HG03175 (cell line): ENCODE data around the gene NRP1.

Experiments used
- ATAC-seq: cut with Tn5 transposase; IDR thresholded peaks from one replicate; pipeline ENCODE4 v1.9.1; 2021; ENCODE audit warnings: mild to moderate bottlenecking, moderate library complexity; ENCODE audit not compliant: unreplicated experiment

NRP1 gene

GRCh38 chr10:33293531-33294170 lies 40.8 kb downstream of the NRP1 start:
- no peak for ATAC-seq

DNA sequence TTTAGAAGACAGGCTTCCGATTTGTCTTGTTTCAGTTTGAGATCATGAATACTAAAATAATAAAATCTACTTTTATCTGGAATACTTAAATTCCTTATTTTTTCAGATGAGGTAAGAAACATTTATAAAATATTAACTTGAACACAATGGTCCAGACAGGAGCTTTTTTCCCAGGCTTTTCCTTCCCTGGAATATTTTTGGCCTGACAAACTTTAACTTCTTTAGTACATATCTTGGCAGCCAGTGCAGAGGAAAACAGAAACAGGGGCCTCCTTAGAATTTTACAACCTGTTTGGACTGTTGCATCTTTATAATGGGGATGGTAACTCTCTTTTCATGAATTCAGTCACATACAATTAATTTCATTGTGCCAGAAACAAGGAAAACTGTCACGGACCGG lies 41.4 kb downstream of the NRP1 start:
- no peak for ATAC-seq

DNA sequence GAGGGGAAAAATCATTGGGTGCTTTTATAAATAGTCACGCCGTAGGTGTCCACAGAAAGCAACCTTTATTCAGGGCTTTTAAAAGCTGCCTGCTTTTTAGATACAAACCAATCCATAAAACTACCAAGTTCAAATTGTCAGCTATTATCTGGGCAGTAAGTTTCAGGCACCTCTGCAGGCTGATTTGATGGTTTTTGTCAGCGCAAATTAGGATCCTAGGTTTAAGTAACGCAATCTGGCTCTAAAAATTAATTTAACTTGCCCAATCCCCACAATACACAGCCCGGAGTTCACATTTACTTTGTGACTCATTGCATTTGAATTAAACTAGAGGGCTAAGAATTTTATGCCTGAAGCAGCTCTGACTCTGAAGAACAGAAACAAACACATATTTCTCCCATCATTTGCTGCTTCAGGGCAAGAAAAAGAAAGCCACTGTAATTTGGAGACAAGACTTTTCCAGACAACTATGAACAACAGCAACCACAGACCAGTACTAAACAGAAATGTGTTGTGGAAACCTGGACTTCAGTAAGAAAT lies 43.3 kb downstream of the NRP1 start:
- no peak for ATAC-seq

DNA sequence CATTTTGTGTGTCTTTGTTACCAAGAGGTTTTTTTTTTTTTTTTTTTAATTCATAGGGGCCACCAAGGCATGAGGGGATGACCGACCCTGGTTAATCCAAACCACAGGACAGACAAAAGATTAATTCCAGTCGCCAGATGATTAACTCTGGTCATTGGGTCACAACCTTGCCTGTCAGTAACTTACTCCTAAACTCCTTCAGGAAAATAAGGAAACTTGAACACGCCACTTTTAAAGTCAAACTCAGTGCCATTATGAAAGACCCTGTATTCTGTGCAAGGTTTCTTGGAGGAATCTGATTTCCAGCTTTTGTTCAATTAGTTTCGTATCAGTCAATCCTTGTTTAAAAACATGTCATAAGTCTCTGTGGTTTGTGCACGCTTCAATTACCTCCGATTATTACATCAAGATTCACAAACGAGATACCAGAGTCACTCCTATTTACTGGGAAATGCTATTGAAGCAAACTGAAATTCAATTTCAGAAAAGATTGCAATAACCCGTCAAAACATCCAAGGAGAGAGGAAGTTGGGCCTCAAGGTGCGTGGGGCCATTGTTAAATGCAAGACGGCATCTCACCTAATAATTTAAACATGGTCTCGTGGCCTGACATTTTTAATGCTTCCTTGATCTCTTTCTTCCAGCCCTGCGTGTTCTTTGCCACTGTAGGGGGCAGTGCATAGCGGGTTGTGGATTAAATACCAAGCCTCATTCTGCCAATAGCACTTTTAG lies 44.0 kb downstream of the NRP1 start:
- ATAC-seq = no peak

- no peak for ATAC-seq
Measured at GRCh38 chr10:33289776-33290175, 44.7 kb downstream of the NRP1 start.

- ATAC-seq = no peak
Measured at GRCh38 chr10:33288127-33288526, 46.3 kb downstream of the NRP1 start.

GRCh38 chr10:33287112-33287511 lies 47.4 kb downstream of the NRP1 start:
- no peak for ATAC-seq

DNA sequence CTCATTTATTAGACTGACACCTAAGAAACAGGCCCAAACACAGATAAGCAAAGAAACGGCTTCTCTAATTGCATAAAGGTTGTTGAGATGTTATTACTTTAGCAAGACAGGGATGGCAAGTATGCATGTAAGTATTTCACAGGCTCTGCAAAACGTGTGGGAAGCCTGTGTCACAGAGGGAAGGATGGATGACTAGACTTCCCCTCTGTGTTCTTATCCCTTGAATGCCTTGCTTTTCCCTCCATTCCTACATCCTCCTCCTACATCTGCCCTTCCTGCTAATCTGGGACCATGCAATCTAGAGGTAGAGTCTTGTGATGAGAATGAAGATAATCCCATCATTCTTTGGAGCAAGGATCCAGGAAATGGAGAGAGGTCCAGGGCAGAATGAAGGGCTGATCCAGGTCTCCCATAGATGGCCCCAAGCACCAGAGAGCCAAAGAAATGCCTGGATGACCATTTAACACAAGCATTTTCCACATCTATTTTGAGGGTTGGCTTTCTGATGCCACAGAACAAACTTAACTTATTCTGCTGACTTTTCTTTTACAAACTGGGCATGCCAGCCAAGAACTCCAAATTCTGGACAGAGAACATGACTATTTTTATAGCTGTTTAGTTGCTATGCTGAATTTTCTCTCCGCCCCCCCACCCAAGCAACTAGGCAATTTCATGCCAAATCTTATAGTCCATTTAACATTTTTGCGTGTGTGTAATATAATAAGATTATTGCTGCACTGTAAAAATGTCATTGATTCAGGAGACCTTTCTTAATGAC lies 48.1 kb downstream of the NRP1 start:
- ATAC-seq = no peak

GRCh38 chr10:33284945-33285344 lies 49.5 kb downstream of the NRP1 start:
- no peak for ATAC-seq

- no peak for ATAC-seq
Measured at GRCh38 chr10:33279811-33280602, 54.5 kb downstream of the NRP1 start.

GRCh38 chr10:33279276-33279675 lies 55.2 kb downstream of the NRP1 start:
- ATAC-seq = no peak

GRCh38 chr10:33278198-33278597 lies 56.3 kb downstream of the NRP1 start:
- no peak for ATAC-seq

DNA sequence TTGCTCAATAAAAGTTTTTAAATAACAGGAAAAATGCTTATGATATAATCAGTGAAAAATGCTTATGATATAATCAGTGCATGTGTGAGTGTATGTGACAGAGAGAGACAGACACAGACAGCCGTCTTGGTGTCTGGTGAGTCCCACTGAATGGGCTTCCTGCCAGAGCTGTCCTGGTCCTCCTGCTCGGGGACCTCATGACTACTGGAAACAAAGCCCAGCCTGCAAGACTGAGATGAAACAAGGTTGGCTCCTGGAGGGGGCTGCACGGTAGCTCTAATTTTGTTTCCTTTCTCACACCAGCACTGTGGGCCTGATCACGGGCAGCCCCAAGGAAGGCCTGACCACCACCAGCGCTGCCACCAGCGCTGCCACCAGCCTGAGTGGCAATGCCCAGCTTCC lies 57.3 kb downstream of the NRP1 start:
- ATAC-seq = no peak

GRCh38 chr10:33276282-33276923 lies 58.1 kb downstream of the NRP1 start:
- no peak for ATAC-seq

GRCh38 chr10:33274096-33274785 lies 60.2 kb downstream of the NRP1 start:
- ATAC-seq = no peak

DNA sequence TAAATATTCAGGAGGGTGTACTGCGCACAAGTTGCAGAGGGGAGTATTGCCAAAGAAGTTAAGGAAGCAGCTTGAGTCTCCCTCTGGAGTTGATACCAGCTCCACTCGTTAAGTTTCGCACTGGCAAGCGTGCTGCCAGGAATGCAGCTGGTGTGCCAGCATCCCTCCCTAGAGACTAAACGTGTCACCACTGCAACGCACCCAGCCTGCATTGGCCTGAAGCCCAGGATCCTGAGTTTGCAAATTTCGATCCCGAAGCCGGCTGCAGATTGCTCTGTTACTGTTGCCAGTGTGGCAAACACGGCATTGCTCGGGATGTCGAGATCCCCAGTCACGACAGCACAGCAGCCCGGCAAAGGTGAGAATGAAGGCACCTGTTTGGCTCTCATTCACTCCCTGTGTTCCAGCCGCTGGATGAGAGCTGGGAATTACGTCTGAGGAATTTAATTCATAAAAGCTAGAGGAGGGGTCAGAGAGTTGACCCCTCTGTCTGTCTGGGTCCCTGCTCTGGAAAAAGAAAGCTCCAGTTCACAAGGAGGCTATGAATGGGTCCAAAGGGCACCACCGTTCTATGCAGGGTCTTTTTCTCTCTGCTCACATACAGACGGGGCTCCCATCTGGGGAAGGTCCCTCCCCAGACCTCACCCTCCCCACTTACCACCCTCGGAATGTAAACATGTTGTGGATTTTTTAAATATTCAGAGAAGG lies 61.0 kb downstream of the NRP1 start:
- ATAC-seq = no peak

- no peak for ATAC-seq
Measured at GRCh38 chr10:33272635-33273034, 61.8 kb downstream of the NRP1 start.

DNA sequence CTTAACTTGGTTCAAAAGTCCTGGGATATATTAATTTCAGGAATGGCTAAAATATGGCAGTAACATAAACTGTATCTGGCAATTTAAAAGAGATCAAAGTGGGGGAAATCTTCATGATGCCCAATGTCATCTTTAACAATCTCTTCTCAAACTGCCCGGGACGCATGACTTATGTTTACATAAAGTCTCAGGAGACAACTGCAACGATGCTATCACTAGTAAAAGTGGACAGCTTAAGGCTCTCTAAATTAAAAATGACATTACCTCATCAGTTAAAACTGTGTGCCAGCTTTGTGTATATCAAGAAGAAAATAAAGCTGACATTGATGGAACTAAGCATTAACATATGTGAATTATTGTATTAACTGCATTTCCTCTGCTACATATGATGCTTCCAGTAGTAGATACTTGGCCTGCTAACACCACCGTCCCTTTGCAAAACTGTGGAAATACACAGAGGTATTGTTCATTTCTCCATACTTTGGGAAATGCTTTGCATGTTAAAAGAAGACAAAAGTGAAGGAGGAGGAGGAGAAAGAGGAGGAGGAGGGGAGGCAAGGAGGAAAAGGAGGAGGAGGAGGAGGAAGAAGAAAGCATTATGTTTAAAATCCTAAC lies 62.4 kb downstream of the NRP1 start:
- no peak for ATAC-seq

- no peak for ATAC-seq
Measured at GRCh38 chr10:33270971-33271370, 63.5 kb downstream of the NRP1 start.
